ENCODE results near the gene CEP78.

CEP78 gene

GRCh38 chr9:78306222-78307076, 70.6 kb downstream of the CEP78 start:
- no peaks in the 10 kb centered on the region for H3K9me2 ChIP-seq (replicated peaks; ENCODE audit: low read depth, low read length)
- H3K4me2 ChIP-seq (ENCODE audit: low read depth, low read length, poor library complexity, severe bottlenecking), result no peak overlapping the region
- no peak overlapping the region for H2AFZ ChIP-seq (ENCODE audit: low read length)
- no peak for TF ChIP-seq CTCF (conservative IDR thresholded peaks at IDR 0.05; ENCODE audit: low read length)
- H3K9me3 ChIP-seq (ENCODE audit: insufficient read depth, low read depth, low read length), result no peaks in the 10 kb centered on the region
- H3K4me3 ChIP-seq (ENCODE audit: low read length, poor library complexity, severe bottlenecking), result no peak overlapping the region
- no peaks in the 10 kb centered on the region for H3F3A ChIP-seq (ENCODE audit: low read depth)
- no peak overlapping the region for H3K9ac ChIP-seq (ENCODE audit: low read depth, low read length, poor library complexity, severe bottlenecking)
- H3K36me3 ChIP-seq (ENCODE audit: insufficient read depth, low read length), result no peaks in the 10 kb centered on the region
- H3K27me3 ChIP-seq (ENCODE audit: insufficient read depth, low read length, poor library complexity, severe bottlenecking), result no peaks in the 10 kb centered on the region
- no peaks in the 10 kb centered on the region for H3K79me2 ChIP-seq (ENCODE audit: insufficient read depth, low read length)
- H3K4me1 ChIP-seq (ENCODE audit: insufficient read depth, low read length, poor library complexity, severe bottlenecking), result no peaks in the 10 kb centered on the region
- H4K20me1 ChIP-seq (ENCODE audit: insufficient read depth, low read length, poor library complexity, severe bottlenecking), result no peaks in the 10 kb centered on the region

- no peaks in the 10 kb centered on the region for H3K27me3 ChIP-seq (ENCODE audit: insufficient read depth, low read length, poor library complexity, severe bottlenecking)
- H3K79me2 ChIP-seq (ENCODE audit: insufficient read depth, low read length), result no peaks in the 10 kb centered on the region
- no peaks in the 10 kb centered on the region for H3K9me2 ChIP-seq (replicated peaks; ENCODE audit: low read depth, low read length)
- no peak for TF ChIP-seq CTCF (conservative IDR thresholded peaks at IDR 0.05; ENCODE audit: low read length)
- no peak for TF ChIP-seq EZH2phosphoT487 (IDR thresholded peaks at IDR 0.05; ENCODE audit: borderline replicate concordance)
- no peak overlapping the region for H3K9ac ChIP-seq (ENCODE audit: low read depth, low read length, poor library complexity, severe bottlenecking)
- H3K4me1 ChIP-seq (ENCODE audit: insufficient read depth, low read length, poor library complexity, severe bottlenecking), result no peaks in the 10 kb centered on the region
- no peak overlapping the region for H3K4me2 ChIP-seq (ENCODE audit: low read depth, low read length, poor library complexity, severe bottlenecking)
- H3K36me3 ChIP-seq (ENCODE audit: insufficient read depth, low read length), result no peaks in the 10 kb centered on the region
- no peak overlapping the region for H3K4me3 ChIP-seq (ENCODE audit: low read length, poor library complexity, severe bottlenecking)
- H3F3A ChIP-seq (ENCODE audit: low read depth), result no peaks in the 10 kb centered on the region
- H2AFZ ChIP-seq (ENCODE audit: low read length), result no peak overlapping the region
- H3K9me3 ChIP-seq (ENCODE audit: insufficient read depth, low read depth, low read length), result no peaks in the 10 kb centered on the region
- no peaks in the 10 kb centered on the region for H4K20me1 ChIP-seq (ENCODE audit: insufficient read depth, low read length, poor library complexity, severe bottlenecking)
Measured at GRCh38 chr9:78307360-78307759, 71.5 kb downstream of the CEP78 start.

- Histone ChIP-seq H4K20me1 (ENCODE audit: insufficient read depth, low read length, poor library complexity, severe bottlenecking) (no peaks in the 10 kb centered on the region), H3K9me2 (replicated peaks; ENCODE audit: low read depth, low read length) (no peaks in the 10 kb centered on the region), H3F3A (ENCODE audit: low read depth) (no peaks in the 10 kb centered on the region), H3K4me2 (ENCODE audit: low read depth, low read length, poor library complexity, severe bottlenecking) (no peak overlapping the region), H3K36me3 (ENCODE audit: insufficient read depth, low read length) (no peaks in the 10 kb centered on the region), H3K27me3 (ENCODE audit: insufficient read depth, low read length, poor library complexity, severe bottlenecking) (no peaks in the 10 kb centered on the region), H3K4me1 (ENCODE audit: insufficient read depth, low read length, poor library complexity, severe bottlenecking) (no peaks in the 10 kb centered on the region), H3K9ac (ENCODE audit: low read depth, low read length, poor library complexity, severe bottlenecking) (no peak overlapping the region), H2AFZ (ENCODE audit: low read length) (no peak overlapping the region), H3K79me2 (ENCODE audit: insufficient read depth, low read length) (no peaks in the 10 kb centered on the region), H3K4me3 (ENCODE audit: low read length, poor library complexity, severe bottlenecking) (no peak overlapping the region), H3K9me3 (ENCODE audit: insufficient read depth, low read depth, low read length) (no peaks in the 10 kb centered on the region)
- TF ChIP-seq EZH2phosphoT487 (IDR thresholded peaks at IDR 0.05; ENCODE audit: borderline replicate concordance), result no peak
- no peak for TF ChIP-seq CTCF (conservative IDR thresholded peaks at IDR 0.05; ENCODE audit: low read length)
Measured at GRCh38 chr9:78309066-78309465, 73.2 kb downstream of the CEP78 start.

Data from Loucy (cell line).